HG02571 (cell line): ENCODE results near the gene CARD8.
"Not testable (repeated sequence)": the region's sequence is repeated elsewhere in the genome, so short reads cannot be mapped to it uniquely, and the experiment has no call there.

Source experiments
- ATAC-seq: cut with Tn5 transposase; IDR thresholded peaks from one replicate; pipeline ENCODE4 v1.9.1; 2021; ENCODE audit warnings: mild to moderate bottlenecking, moderate library complexity; ENCODE audit not compliant: unreplicated experiment

CARD8 gene, protein sequence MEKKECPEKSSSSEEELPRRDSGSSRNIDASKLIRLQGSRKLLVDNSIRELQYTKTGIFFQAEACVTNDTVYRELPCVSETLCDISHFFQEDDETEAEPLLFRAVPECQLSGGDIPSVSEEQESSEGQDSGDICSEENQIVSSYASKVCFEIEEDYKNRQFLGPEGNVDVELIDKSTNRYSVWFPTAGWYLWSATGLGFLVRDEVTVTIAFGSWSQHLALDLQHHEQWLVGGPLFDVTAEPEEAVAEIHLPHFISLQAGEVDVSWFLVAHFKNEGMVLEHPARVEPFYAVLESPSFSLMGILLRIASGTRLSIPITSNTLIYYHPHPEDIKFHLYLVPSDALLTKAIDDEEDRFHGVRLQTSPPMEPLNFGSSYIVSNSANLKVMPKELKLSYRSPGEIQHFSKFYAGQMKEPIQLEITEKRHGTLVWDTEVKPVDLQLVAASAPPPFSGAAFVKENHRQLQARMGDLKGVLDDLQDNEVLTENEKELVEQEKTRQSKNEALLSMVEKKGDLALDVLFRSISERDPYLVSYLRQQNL

DNA sequence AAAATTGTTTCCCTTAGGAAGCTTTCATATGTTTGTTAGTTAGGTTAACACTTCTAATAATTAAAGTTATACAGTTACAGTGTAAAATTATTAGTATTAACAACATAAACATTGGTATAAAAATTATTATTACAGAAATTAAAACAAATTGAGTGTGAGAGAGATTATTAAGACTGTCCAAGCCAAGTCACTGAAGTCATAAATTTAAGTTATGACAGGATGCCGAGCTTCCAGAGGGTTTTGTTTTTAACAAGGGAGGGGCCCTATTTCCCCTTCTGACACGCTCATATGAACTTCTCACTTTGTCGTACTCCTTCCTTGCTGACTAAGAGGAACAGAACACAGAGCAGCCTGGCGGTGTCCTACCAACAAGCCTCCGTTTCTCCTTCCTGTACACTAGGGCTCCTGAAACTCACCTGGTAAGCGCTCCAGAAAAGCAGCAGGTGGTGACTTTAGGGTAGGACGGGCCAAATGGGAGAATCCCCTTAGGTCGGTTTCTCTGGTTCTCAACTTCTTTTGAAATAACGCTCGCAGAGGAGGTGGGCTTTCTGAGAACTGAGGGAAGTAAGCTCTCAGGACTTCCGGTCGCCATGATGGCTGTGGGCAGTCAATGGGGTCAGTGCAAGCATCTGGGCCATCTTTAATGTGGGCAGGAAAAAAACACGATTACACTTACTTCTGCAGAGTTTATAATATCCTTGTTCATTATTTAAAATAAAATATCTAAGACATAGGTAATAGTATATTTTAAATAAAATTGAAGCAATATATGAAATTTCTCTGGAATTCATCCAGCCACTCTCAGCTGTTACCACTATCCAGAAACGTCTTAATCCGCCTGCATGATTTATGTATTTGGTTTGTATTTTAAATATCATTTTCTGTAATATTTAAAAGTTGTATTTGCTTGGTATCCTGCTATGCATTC lies at the start of gene CARD8:
CARD8 (minus strand) TSS at position 537 of the 928 bp plus-strand sequence. CDS start 14,892 bp downstream, outside the sequence.
- ATAC-seq, result peak; percentile 67

DNA sequence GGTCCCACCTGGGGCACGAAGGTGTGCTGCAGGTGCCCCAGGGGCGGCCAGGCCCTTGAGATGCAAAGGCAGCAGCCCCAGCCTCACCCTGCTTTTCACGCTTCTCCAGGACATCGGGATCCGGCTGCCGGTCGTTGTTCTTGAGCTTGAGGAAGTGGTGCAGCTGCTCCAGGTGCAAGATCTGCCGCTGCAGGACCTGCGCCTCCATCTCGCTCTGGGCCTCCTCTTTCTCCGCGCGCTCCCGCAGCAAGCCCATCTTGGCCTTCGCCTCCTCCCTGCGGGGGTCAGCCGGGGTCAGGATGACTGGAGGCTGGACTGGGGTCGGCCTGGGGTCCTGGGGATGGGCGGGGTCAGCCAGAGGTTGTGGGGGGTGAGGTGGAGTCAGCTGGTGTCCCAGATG lies 48.2 kb upstream of the CARD8 start:
- no peak for ATAC-seq

DNA sequence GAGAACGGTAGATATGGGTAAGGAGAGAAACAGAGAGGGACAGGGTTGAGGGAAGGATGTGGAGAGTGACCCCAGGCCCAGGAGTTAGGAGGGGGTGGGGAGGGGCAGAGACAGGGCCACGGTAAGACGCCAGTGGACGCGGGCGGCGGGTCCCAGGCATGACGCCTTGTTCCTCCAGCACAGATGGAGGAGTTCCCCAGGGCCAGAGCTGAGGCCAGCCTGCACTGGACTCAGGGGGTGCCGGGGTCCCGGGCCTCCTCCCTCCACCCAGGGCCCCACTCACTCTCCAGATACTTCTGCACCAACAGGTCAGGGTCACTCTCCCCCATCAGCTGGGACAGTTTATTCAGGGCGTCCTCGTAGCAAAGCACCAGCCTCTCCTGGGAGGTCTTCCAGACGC lies 47.7 kb upstream of the CARD8 start:
- no peak for ATAC-seq

DNA sequence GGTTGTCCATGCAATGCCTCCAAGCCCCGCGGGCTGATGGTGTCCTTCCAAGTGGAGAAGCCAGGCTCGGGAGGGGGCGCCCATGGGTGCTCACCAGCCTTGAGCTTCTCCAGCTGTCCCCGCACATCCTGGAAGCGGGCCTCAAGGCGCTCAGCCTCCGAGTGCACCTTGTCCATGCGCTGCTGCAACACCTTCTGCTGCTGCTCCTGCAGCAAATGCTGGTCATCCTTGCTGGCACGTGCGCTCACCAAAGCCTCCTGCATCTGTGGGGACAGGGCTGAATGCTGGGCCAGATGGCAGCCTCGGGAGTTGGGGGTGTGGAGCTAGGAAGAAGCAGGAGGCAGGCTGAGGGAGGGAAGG lies 46.9 kb upstream of the CARD8 start:
- no peak for ATAC-seq

DNA sequence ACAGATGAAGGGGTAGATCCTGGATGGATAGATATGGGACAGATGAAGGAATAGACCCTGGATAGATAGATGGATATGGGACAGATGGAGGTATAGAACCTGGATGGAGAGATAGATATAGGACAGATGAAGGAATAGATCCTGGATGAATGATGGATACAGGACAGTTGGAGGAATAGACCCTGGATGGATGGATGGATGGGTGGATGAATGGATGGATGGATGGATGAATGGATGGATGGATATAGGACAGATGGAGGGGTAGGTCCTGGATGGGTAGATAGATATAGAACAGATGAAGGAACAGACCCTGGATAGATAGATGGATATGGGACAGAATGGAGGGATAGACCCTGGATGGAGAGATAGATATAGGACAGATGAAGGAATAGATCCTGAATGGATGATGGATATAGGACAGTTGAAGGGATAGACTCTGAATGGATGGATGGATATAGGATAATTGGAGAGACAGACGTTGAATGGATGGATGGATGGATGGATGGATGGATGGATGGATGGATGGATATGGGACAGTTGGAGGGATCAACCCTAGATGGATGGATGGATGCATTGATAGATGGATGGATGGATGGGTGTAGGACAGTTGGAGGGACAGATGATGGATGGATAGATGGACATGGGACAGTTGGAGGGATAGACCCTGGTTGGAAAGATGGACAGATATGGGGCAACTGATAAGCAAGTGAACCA lies 46.3 kb upstream of the CARD8 start:
- ATAC-seq, result no peak

DNA sequence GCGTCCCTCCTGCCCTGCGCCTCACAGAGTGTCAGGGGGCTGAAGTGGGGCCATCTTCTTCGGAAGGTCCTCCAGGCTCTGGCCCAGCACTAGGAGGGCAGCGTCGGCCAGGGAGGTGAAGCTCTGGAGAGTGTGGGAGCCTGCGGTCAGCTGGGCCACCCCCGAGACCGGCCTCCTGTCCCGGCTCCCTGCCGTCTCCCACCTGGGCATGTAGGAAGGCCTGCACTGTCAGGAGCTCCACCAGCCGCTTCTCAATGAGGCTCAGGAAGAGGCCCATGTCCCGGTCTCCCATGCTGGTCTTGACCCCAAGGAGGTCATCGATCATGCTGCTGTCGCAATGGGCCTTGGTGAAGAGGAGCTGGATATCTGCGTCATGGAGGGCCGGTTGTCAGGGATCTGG lies 42.3 kb upstream of the CARD8 start:
- no peak for ATAC-seq

DNA sequence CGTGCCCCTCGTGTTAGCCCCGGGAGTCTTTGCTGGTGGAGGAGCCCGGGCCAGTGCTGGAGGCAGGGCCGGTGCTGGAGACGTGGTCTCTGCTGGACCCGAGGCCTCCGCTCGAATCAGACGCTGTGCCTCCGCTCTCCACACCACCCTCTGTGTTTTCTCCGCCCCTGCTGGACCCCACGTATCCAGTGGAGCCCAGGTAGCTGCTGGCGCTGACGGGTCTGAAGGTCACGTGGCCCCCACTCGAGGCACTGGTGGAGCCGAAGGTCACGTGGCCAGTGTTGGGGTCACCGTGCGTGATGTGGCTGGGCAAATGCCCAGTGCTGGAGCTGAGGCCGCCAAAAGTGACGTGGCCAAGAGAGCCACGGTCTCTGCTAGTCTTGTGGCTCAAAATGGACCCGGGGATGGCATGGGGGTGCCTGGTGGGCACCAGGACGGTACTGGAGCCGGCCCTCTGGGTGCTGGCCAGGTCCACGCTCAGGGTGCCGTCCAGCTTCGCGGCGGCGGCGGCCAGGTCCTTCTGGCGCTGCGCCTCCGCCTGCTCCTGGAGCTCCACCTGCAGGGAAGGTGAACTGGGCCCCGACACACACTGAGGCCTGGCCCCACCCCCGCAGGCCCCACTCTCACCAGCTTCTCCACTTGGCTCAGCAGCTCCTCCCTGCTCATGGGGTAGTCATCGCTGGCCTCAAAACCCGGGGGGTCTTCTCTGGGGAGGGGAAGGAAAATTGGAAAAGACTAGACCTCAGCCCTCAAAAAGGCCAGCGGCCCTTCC lies 41.4 kb upstream of the CARD8 start:
- no peak for ATAC-seq

DNA sequence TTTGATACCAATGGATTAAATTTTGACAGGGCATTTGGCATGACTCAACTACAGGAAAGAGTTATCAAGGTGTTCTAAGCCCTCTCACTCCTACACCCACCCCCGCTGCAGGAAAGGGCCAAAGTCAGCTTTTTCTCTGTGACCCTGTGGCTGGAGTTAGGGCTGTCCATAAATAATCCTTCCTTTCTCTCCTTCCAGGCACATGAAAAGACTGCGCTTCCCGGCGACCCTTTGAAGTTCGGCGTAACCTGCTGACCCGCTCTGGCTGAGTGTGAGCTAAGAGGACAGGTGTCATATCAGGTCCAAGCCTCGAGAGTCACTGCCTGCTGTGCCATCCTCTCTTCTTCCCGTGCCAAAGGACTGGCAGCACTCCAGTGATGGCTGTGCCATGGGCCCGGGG lies 39.7 kb upstream of the CARD8 start:
- no peak for ATAC-seq

DNA sequence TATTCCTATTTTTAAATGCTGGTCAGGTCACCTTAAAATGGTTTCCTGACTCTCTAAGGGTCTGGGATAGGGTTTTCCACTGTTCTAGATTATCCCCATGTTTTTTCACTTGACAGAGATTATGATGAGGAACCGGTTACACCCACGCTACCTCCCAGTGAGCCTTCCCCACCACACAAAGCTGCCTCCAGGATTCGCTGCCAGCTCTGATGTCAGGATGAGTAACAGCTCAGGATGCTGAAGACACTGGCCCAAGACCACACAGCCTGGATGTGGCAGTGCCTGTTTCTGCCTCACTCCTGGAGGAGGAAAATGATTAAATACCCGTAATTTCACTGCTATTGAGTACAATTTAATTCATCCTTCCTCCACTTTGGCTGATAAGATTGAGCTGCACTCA lies 37.1 kb upstream of the CARD8 start:
- no peak for ATAC-seq

DNA sequence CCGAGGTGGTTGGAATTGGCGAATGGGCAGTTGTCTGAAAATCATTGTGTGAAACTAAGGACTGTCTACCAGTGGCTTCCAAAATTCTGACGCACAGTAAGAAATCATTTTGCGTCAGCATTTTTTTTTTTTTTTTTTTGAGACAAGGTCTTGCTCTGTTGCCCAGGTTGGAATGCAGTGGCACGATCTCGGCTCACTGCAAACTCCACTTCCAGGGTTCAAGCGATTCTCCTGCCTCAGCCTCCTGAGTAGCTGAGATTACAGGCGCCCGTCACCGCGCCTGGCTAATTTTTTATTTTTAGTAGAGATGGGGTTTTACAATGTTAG lies 35.7 kb upstream of the CARD8 start:
- ATAC-seq, result not testable (repeated sequence)

DNA sequence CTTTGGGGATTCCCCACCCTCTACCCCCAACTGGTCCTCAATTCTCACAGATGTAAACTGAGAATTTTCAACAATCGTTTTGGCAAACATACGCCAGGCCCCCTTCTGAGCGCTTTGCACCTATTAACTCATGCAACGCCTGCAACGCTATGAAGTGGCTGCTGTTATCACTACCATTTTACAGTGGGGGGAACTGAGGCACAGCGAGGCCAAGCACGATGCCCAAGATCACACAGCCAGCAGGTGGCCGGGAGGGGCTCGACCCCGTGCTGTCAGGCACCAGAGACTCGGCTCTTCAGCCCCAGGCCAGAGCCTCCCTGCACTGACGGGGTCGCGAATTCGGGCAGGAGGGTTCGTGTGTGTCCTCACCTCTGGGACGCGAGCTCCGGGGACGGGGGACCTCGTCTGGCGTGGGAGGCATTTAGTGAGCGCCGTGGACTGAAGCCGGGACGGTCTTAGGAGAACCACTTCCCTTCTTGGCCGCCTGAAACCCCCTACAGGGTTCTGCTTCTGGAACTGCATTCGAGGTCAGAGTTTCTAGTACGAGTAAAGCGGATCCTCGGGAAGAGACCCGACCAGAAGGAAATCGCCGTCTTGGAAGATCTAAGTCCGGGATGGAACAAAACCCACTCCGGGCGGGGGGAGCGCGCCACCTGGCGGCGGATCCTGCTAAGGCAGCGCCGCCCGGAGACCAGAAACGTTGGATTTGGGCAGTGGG lies 35.2 kb upstream of the CARD8 start:
- no peak for ATAC-seq

DNA sequence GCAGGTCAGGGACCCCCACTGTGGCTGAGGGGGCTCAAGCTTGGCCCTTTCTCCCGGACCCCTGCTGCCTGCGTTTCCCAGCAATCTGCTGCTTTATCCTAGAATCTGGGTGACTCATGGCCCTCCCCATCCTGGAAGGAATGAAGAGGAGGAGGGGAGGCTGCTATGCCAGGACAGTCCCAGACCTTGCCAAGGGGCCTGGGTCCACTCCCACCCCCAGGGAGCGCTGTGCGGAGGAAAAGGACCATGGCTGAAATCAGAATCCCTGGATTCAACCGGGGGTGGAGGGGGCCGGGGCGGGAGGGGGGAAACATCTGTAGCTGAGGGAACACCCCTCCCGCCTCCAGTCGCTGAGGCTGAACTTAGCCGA lies 34.7 kb upstream of the CARD8 start:
- ATAC-seq, result no peak

DNA sequence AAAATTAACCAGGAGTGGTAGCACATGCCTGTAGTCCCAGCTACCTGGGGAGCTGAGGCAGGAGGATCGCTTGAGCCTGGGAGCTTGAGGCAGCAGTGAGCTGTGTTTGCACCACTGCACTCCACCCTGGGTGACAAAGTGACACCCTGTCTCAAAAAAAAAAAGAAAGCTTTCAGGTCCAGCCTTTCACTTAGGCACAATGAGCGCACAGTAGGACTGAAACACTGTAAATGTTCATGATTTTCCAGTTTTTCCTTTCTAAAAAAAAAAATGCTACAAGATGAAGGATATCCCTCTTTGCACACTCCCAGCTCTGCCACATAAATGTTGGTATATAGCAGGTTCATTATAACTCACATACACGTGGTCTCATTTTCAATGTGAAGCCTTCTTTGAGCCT lies 32.0 kb upstream of the CARD8 start:
- no peak for ATAC-seq

DNA sequence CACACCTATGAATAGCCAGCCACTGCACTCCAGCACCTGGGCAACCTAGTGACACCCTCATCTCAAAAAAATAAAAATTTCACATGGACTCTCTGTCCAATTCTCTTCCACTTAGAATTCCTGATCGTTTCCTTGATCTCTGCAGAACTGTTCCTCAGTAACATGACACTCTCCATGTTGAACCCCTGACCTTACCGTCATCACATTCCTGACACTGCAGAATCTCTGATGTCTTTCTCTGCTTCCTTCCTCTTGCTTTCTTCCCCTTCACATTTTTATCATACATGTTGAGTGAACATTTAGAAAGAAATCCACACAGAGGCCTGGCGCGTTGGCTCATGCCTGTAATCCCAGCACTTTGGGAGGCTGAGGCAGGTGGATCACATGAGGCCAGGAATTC lies 29.2 kb upstream of the CARD8 start:
- ATAC-seq, result no peak

DNA sequence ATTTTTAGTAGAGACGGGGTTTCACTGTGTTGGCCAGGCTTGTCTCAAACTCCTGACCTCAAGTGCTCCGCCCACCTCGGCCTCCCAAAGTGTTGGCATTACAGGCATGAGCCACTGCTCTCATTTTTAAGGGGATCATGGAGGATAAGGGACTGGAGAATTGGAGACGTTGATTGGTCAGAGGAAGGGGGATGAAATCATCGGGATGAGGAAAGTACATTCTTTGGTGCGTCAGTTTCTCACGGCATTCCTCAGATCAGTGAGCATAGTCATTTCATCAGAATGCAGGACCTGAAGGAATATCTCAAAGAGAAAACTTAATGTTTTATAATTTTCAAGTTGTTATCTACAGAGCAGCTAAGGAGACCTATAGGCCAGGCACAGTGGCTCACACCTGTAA lies 28.2 kb upstream of the CARD8 start:
- no peak for ATAC-seq

DNA sequence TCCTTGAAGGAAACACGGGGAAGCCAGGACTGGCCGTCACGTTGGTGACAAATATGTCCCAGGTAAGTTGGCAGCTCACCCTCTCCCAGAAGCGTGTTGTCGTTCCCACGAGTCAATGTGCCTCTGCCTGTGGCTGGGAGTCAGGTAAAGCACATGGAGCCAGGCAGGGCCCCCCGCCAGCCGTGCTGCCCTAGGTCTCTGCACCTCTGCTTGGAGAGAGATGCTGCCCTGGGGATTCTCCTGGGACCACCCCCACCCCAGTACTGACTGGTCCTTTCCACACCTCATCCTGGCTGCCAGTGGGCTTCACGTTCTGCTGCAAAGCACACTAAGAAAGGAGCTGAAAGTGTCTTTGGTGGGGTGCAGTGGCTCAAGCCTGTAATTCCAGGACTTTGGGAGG lies 24.0 kb upstream of the CARD8 start:
- ATAC-seq, result no peak

DNA sequence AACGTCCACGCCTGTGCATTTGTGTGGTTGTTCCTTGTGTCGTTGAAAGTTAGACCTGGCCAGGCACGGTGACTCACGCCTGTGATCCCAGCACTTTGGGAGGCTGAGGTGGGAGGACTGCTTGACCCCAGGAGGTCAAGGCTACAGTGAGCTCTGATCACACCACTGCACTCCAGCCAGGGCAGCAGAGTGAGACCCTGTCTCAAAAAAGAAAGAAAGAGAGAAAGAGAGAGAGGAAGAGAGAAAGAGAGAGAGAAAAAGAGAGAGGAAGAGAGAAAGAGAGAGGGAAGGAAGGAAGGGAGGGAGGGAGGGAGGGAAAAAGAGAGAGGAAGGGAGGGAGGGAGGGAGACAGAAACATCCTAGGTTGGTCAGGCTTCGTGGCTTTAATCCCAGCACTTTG lies 19.2 kb upstream of the CARD8 start:
- ATAC-seq, result no peak

DNA sequence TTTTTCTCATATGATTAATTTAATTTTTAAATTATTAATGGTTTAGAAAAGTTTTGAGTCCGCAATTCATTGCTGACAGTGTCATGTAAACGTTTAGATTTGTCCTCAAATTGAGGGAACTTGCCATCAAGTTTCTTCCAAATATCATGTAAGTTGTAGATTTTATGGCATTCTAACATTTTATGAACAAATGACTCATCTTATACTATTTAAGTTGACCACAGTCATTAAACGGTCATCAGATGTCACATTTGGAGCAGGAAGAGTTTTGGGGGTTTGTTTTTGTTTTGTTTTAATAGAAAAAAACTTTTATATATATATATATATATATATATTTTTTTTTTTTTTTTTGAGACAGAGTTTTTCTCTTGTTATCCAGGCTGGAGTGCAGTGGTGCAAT lies 18.5 kb upstream of the CARD8 start:
- ATAC-seq, result no peak

DNA sequence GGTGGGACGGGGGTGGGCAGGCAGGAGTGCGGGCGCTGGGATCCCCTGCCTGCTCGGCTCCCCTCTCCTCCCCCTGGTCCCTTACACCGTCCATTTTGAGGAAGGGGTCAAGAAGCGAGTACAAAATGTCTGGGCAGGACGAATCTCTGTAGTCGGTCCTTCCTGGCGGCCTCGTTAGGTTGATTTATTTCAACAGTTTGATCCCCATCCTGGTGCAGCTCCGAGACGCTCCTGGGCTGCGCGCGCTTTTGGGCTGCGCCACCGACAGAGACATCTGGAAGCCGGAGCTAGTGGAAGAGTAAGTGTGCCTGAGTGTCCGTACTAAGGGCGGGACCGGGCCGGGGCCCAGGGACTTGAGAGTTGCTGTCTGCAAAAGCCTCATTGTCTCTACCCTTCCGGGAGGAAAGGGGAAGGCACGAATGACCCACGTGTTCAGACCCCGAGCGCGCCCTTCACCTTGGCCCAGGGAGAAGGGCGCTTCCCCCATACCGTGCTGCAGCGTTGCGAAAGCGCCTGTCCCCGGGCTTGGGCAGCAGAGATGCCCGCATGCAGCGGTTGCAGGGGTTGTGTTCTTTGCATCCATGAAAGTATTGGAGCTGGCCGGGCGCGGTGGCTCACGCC lies 15.9 kb upstream of the CARD8 start:
- no peak for ATAC-seq

DNA sequence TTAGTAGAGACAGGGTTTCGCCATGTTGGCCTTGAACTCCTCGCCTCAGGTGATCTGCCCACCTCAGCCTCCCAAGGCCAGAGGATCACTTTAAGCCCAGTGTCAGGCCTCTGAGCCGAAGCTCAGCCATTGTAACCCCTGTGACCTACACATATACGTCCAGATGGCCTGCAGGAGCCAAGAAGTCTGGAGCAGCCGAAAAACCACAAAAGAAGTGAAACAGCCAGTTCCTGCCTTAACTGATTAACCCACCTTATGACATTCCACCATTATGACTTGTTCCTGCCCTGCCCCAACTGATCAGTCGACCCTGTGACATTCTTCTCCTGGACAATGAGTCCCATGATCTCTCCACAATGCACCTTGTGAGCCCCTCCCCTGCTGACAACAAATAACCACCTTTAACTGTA lies 13.9 kb upstream of the CARD8 start:
- ATAC-seq, result not testable (repeated sequence)
